BLaER1 (cell line): ENCODE results near the gene XAGE3.
"Not testable (repeated sequence)": the region's sequence is repeated elsewhere in the genome, so short reads cannot be mapped to it uniquely, and the experiment has no call there.

Experiments
- H3K27ac ChIP-seq: shearing (Covaris generic); formaldehyde crosslinking; 2 replicates; pipeline ENCODE4 v1.8.1; 2022
- H3K27me3 ChIP-seq: shearing (Covaris generic); formaldehyde crosslinking; 2 replicates; pipeline ENCODE4 v1.8.1; 2022
- H3K36me3 ChIP-seq: shearing (Covaris generic); formaldehyde crosslinking; 2 replicates; pipeline ENCODE4 v1.8.1; 2022
- H3K4me1 ChIP-seq: shearing (Covaris generic); formaldehyde crosslinking; 2 replicates; pipeline ENCODE4 v1.8.1; 2022
- H3K4me2 ChIP-seq: shearing (Covaris generic); formaldehyde crosslinking; 2 replicates; pipeline ENCODE4 v1.8.1; 2022
- H3K4me3 ChIP-seq: shearing (Covaris generic); formaldehyde crosslinking; 2 replicates; pipeline ENCODE4 v1.8.1; 2022
- H3K9ac ChIP-seq: shearing (Covaris generic); formaldehyde crosslinking; 2 replicates; pipeline ENCODE4 v1.8.1; 2022
- H3K9me3 ChIP-seq: shearing (Covaris generic); formaldehyde crosslinking; 2 replicates; pipeline ENCODE4 v1.8.1; 2022
- H4K20me1 ChIP-seq: shearing (Covaris generic); formaldehyde crosslinking; 2 replicates; pipeline ENCODE4 v1.8.1; 2022
- Cebpa-rat ChIP-seq: shearing (Covaris generic); IDR thresholded peaks from 2 replicates; pipeline ENCODE4 v1.8.1; 2022

The XAGE3 gene

GRCh38 chrX:52867610-52868348, at the start of gene XAGE3:
XAGE3 (minus strand) TSS chrX:52868083; CDS start chrX:52867133, 950 bp downstream.
- Histone ChIP-seq H3K27me3 (peaks cover 94% of the 10 kb centered on the region), H3K4me1 (no peaks in the 10 kb centered on the region), H4K20me1 (peaks cover 7% of the 10 kb centered on the region; the same call in 1 of the 2 replicates), H3K4me2 (no peak within 1 kb of the TSS), H3K9ac (no peak within 1 kb of the TSS), H3K27ac (no peak within 1 kb of the TSS), H3K4me3 (no peak within 1 kb of the TSS), H3K36me3 (no peaks in the 10 kb centered on the region), H3K9me3 (no peaks in the 10 kb centered on the region)
- TF ChIP-seq Cebpa-rat = no peak

- H4K20me1 ChIP-seq, H3K9ac ChIP-seq, H3K4me1 ChIP-seq, H3K27me3 ChIP-seq, H3K36me3 ChIP-seq, H3K27ac ChIP-seq, H3K4me3 ChIP-seq, H3K9me3 ChIP-seq, H3K4me2 ChIP-seq: not testable (repeated sequence)
These were observed 46.8 kb upstream of the XAGE3 start for GRCh38 chrX:52914704-52915103.

GRCh38 chrX:52913681-52914080, 45.8 kb upstream of the XAGE3 start:
- H3K36me3 ChIP-seq, H3K4me2 ChIP-seq, H3K4me3 ChIP-seq, H3K27me3 ChIP-seq, H3K27ac ChIP-seq, H3K9ac ChIP-seq, H4K20me1 ChIP-seq, H3K9me3 ChIP-seq, H3K4me1 ChIP-seq: not testable (repeated sequence)

GRCh38 chrX:52909313-52909969, 41.6 kb upstream of the XAGE3 start:
- not testable (repeated sequence) for H3K27ac ChIP-seq, H3K9me3 ChIP-seq, H3K9ac ChIP-seq, H3K4me2 ChIP-seq, H3K4me3 ChIP-seq, H3K27me3 ChIP-seq, H3K4me1 ChIP-seq, H4K20me1 ChIP-seq, H3K36me3 ChIP-seq

- not testable (repeated sequence) for H3K9ac ChIP-seq, H3K36me3 ChIP-seq, H3K9me3 ChIP-seq, H4K20me1 ChIP-seq, H3K4me1 ChIP-seq, H3K4me3 ChIP-seq, H3K27ac ChIP-seq, H3K27me3 ChIP-seq, H3K4me2 ChIP-seq
These were observed 40.0 kb upstream of the XAGE3 start for GRCh38 chrX:52907900-52908299.

- not testable (repeated sequence) for H3K4me2 ChIP-seq, H3K9ac ChIP-seq, H3K27ac ChIP-seq, H3K27me3 ChIP-seq, H3K4me3 ChIP-seq, H3K4me1 ChIP-seq, H3K9me3 ChIP-seq, H3K36me3 ChIP-seq, H4K20me1 ChIP-seq
These were observed 39.3 kb upstream of the XAGE3 start for GRCh38 chrX:52907137-52907536.

GRCh38 chrX:52906072-52906471, 38.2 kb upstream of the XAGE3 start:
- not testable (repeated sequence) for H3K4me3 ChIP-seq, H3K27ac ChIP-seq, H3K9me3 ChIP-seq, H3K27me3 ChIP-seq, H3K36me3 ChIP-seq, H3K4me2 ChIP-seq, H3K4me1 ChIP-seq, H3K9ac ChIP-seq, H4K20me1 ChIP-seq

GRCh38 chrX:52905531-52905930, 37.6 kb upstream of the XAGE3 start:
- H3K9ac ChIP-seq, H3K4me1 ChIP-seq, H3K4me2 ChIP-seq, H3K27ac ChIP-seq, H4K20me1 ChIP-seq, H3K36me3 ChIP-seq, H3K9me3 ChIP-seq, H3K4me3 ChIP-seq, H3K27me3 ChIP-seq: not testable (repeated sequence)

GRCh38 chrX:52896855-52897709, 29.2 kb upstream of the XAGE3 start, which contains the start of gene FAM156B:
FAM156B (plus strand) TSS chrX:52897330; CDS start chrX:52907226, 9,896 bp downstream.
- not testable (repeated sequence) for H3K27ac ChIP-seq, H4K20me1 ChIP-seq, H3K4me1 ChIP-seq, H3K36me3 ChIP-seq, H3K4me2 ChIP-seq, H3K4me3 ChIP-seq, H3K9me3 ChIP-seq, H3K27me3 ChIP-seq, H3K9ac ChIP-seq

GRCh38 chrX:52896438-52896837, 28.6 kb upstream of the XAGE3 start:
- not testable (repeated sequence) for H3K4me2 ChIP-seq, H3K27me3 ChIP-seq, H3K4me3 ChIP-seq, H3K36me3 ChIP-seq, H4K20me1 ChIP-seq, H3K9me3 ChIP-seq, H3K27ac ChIP-seq, H3K4me1 ChIP-seq, H3K9ac ChIP-seq

- not testable (repeated sequence) for H3K4me3 ChIP-seq, H3K4me1 ChIP-seq, H3K27me3 ChIP-seq, H3K36me3 ChIP-seq, H3K27ac ChIP-seq, H3K9me3 ChIP-seq, H3K4me2 ChIP-seq, H4K20me1 ChIP-seq, H3K9ac ChIP-seq
These were observed 20.2 kb upstream of the XAGE3 start for GRCh38 chrX:52888090-52888489.

- H3K9me3 ChIP-seq, H3K4me2 ChIP-seq, H3K9ac ChIP-seq, H3K4me1 ChIP-seq, H3K27me3 ChIP-seq, H3K36me3 ChIP-seq, H3K4me3 ChIP-seq, H3K27ac ChIP-seq, H4K20me1 ChIP-seq: not testable (repeated sequence)
These were observed 19.6 kb upstream of the XAGE3 start for GRCh38 chrX:52887459-52887858.

- not testable (repeated sequence) for H3K4me3 ChIP-seq, H4K20me1 ChIP-seq, H3K27ac ChIP-seq, H3K9ac ChIP-seq, H3K9me3 ChIP-seq, H3K36me3 ChIP-seq, H3K4me1 ChIP-seq, H3K4me2 ChIP-seq
- peaks cover 51% of the 10 kb centered on the region for H3K27me3 ChIP-seq
These were observed 8.5 kb upstream of the XAGE3 start for GRCh38 chrX:52876386-52876785.

GRCh38 chrX:52875436-52875835, 7.6 kb upstream of the XAGE3 start:
- not testable (repeated sequence) for H3K4me2 ChIP-seq, H3K36me3 ChIP-seq, H4K20me1 ChIP-seq, H3K9ac ChIP-seq, H3K9me3 ChIP-seq, H3K4me3 ChIP-seq, H3K4me1 ChIP-seq, H3K27ac ChIP-seq
- peaks cover 58% of the 10 kb centered on the region for H3K27me3 ChIP-seq
